ENCODE results near the gene CYP24A1. TPM values are rescaled to one million over a fixed set of nuclear protein-coding genes. Genes with fewer than 3 reads are reported as not detected.

CYP24A1 gene
- total and polyA plus RNA-seq, 2 of the 13 experiments (the other 11 are each of a cell fraction or from before 2014, with no cell fraction given) = 9.4 to 32.7 TPM

DNA sequence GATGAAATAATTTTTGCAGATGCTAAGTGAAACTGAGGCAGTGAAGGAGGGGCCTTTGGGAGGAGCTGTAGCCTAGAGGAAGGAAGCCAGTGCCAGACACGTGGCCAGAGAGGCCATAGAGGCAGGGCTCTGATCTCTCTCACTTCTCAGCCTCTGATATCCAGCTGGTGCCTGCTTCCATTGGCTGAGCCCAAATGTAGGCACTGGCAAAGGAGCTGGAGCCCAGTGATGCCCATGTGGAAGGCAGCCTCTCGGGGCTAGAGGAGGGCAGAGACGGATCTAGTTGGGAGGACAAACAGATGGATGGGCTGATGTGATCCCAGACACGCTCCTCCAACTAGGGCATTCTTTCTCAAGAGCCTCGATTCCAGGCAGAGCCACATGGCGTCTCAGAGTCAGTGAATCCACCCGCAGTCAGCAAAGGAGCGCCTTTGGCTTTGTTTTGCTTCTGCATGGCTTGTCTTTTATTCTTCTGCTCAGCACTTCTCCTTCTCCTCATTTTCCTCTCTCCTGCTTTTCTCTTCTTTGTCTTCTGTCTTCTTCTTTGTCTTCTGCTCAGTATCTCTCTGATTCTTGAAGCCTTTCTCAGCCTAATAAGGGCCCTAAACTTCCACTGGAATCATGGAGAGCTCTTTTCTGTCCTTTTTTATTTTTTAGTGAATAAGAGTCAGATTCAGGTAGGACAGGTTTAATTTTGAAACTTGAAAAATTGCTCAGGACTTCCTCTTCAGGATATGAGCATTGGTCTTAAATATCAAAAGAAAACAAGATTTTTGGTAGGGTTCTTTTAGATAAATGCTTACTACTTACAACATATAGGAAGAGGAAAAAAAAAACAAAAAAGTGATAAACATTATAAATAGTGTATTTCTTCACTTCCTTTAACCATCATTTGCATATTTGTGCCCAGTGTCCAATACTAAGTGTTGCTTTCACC, 41.8 kb downstream of the CYP24A1 start (continued):
- TF ChIP-seq YEATS2 (CRISPR knock-in tag; IDR thresholded peaks at IDR 0.05; ENCODE audit: borderline replicate concordance) (no peak), ZNF841 (CRISPR knock-in tag; IDR thresholded peaks at IDR 0.05; ENCODE audit: borderline replicate concordance) (no peak), ZEB1 (IDR thresholded peaks at IDR 0.05; ENCODE audit: insufficient replicate concordance, low read depth) (no peak), ZNF605 (CRISPR knock-in tag; IDR thresholded peaks at IDR 0.05) (no peak), GFI1 (CRISPR knock-in tag; IDR thresholded peaks at IDR 0.05; ENCODE audit: borderline replicate concordance) (no peak), RNF2 (conservative IDR thresholded peaks at IDR 0.05; ENCODE audit: low read depth) (no peak), KDM2A (CRISPR knock-in tag; IDR thresholded peaks at IDR 0.05; ENCODE audit: borderline replicate concordance, low read depth) (peak; percentile 38; the same call in 1 of the 2 replicates), FLYWCH1 (CRISPR knock-in tag; IDR thresholded peaks at IDR 0.05) (no peak), ZMYM2 (CRISPR knock-in tag; IDR thresholded peaks at IDR 0.05) (no peak), MAF1 (CRISPR knock-in tag; IDR thresholded peaks at IDR 0.05; ENCODE audit: borderline replicate concordance) (no peak)
- TF ChIP-seq, protein P1, sequence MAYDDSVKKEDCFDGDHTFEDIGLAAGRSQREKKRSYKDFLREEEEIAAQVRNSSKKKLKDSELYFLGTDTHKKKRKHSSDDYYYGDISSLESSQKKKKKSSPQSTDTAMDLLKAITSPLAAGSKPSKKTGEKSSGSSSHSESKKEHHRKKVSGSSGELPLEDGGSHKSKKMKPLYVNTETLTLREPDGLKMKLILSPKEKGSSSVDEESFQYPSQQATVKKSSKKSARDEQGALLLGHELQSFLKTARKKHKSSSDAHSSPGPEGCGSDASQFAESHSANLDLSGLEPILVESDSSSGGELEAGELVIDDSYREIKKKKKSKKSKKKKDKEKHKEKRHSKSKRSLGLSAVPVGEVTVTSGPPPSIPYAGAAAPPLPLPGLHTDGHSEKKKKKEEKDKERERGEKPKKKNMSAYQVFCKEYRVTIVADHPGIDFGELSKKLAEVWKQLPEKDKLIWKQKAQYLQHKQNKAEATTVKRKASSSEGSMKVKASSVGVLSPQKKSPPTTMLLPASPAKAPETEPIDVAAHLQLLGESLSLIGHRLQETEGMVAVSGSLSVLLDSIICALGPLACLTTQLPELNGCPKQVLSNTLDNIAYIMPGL (CRISPR knock-in tag; IDR thresholded peaks at IDR 0.05; ENCODE audit: borderline replicate concordance in 1 of 2, low read depth in 1 of 2) = no peak
- TF ChIP-seq, protein P2, sequence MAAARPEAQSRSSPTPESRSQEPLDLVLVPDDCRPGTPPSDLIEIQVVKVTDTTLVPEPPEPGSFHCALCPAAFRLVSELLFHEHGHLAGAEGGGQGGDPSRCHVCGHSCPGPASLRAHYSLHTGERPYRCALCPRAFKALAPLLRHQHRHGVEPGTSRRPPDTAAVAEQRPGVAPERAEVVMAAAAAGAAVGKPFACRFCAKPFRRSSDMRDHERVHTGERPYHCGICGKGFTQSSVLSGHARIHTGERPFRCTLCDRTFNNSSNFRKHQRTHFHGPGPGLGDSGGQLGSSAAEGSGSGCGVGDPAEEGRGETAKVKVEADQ (CRISPR knock-in tag; IDR thresholded peaks at IDR 0.05; ENCODE audit: borderline replicate concordance) = no peak
- TF ChIP-seq, protein P3, sequence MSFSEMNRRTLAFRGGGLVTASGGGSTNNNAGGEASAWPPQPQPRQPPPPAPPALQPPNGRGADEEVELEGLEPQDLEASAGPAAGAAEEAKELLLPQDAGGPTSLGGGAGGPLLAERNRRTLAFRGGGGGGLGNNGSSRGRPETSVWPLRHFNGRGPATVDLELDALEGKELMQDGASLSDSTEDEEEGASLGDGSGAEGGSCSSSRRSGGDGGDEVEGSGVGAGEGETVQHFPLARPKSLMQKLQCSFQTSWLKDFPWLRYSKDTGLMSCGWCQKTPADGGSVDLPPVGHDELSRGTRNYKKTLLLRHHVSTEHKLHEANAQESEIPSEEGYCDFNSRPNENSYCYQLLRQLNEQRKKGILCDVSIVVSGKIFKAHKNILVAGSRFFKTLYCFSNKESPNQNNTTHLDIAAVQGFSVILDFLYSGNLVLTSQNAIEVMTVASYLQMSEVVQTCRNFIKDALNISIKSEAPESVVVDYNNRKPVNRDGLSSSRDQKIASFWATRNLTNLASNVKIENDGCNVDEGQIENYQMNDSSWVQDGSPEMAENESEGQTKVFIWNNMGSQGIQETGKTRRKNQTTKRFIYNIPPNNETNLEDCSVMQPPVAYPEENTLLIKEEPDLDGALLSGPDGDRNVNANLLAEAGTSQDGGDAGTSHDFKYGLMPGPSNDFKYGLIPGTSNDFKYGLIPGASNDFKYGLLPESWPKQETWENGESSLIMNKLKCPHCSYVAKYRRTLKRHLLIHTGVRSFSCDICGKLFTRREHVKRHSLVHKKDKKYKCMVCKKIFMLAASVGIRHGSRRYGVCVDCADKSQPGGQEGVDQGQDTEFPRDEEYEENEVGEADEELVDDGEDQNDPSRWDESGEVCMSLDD (CRISPR knock-in tag; IDR thresholded peaks at IDR 0.05; ENCODE audit: borderline replicate concordance) = no peak
- TF ChIP-seq, protein P4, sequence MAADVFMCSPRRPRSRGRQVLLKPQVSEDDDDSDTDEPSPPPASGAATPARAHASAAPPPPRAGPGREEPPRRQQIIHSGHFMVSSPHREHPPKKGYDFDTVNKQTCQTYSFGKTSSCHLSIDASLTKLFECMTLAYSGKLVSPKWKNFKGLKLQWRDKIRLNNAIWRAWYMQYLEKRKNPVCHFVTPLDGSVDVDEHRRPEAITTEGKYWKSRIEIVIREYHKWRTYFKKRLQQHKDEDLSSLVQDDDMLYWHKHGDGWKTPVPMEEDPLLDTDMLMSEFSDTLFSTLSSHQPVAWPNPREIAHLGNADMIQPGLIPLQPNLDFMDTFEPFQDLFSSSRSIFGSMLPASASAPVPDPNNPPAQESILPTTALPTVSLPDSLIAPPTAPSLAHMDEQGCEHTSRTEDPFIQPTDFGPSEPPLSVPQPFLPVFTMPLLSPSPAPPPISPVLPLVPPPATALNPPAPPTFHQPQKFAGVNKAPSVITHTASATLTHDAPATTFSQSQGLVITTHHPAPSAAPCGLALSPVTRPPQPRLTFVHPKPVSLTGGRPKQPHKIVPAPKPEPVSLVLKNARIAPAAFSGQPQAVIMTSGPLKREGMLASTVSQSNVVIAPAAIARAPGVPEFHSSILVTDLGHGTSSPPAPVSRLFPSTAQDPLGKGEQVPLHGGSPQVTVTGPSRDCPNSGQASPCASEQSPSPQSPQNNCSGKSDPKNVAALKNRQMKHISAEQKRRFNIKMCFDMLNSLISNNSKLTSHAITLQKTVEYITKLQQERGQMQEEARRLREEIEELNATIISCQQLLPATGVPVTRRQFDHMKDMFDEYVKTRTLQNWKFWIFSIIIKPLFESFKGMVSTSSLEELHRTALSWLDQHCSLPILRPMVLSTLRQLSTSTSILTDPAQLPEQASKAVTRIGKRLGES (CRISPR knock-in tag; IDR thresholded peaks at IDR 0.05; ENCODE audit: borderline replicate concordance) = no peak
- TF ChIP-seq, protein P5, sequence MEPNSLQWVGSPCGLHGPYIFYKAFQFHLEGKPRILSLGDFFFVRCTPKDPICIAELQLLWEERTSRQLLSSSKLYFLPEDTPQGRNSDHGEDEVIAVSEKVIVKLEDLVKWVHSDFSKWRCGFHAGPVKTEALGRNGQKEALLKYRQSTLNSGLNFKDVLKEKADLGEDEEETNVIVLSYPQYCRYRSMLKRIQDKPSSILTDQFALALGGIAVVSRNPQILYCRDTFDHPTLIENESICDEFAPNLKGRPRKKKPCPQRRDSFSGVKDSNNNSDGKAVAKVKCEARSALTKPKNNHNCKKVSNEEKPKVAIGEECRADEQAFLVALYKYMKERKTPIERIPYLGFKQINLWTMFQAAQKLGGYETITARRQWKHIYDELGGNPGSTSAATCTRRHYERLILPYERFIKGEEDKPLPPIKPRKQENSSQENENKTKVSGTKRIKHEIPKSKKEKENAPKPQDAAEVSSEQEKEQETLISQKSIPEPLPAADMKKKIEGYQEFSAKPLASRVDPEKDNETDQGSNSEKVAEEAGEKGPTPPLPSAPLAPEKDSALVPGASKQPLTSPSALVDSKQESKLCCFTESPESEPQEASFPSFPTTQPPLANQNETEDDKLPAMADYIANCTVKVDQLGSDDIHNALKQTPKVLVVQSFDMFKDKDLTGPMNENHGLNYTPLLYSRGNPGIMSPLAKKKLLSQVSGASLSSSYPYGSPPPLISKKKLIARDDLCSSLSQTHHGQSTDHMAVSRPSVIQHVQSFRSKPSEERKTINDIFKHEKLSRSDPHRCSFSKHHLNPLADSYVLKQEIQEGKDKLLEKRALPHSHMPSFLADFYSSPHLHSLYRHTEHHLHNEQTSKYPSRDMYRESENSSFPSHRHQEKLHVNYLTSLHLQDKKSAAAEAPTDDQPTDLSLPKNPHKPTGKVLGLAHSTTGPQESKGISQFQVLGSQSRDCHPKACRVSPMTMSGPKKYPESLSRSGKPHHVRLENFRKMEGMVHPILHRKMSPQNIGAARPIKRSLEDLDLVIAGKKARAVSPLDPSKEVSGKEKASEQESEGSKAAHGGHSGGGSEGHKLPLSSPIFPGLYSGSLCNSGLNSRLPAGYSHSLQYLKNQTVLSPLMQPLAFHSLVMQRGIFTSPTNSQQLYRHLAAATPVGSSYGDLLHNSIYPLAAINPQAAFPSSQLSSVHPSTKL (CRISPR knock-in tag; IDR thresholded peaks at IDR 0.05) = no peak
